CD14-positive monocyte (primary cell): ENCODE results near the gene SYDE2. TPM values are rescaled to one million over a fixed set of nuclear protein-coding genes. Genes with fewer than 3 reads are reported as not detected.

ENCODE experiments used
- DNase-seq, 3 donors: peaks; one replicate each; pipeline ENCODE4 v3.0.0-alpha.2; 2011 to 2022
- H2AFZ ChIP-seq: 2 replicates; pipeline ENCODE4 v1.6.0; 2012; ENCODE audit warnings: mild to moderate bottlenecking, low read depth, low read length, inconsistent platforms; ENCODE audit not compliant: insufficient read depth, poor library complexity, severe bottlenecking
- H3K27ac ChIP-seq, 2 donors: 1 replicate in 1 of 2; 2 replicates in 1 of 2; pipeline ENCODE4 v1.5.1; 2012 to 2013; ENCODE audit warnings: low read length in 2 of 2, control low read depth in 1 of 2, inconsistent platforms in 1 of 2, low read depth in 1 of 2, mild to moderate bottlenecking in 1 of 2
- H3K27me3 ChIP-seq, 2 donors: one replicate each; pipeline versions ENCODE4 v1.6.0 to v1.6.1; 2011 to 2013; ENCODE audit warnings: low read length in 2 of 2; ENCODE audit not compliant: control insufficient read depth in 2 of 2, insufficient read depth in 2 of 2
- H3K36me3 ChIP-seq, 2 donors: replicated peaks in 1 of 2; 1 replicate in 1 of 2; 2 replicates in 1 of 2; pipeline versions ENCODE4 v1.5.1 to v1.6.1; 2012 to 2013; ENCODE audit warnings: low read length in 2 of 2, control low read depth in 1 of 2, inconsistent platforms in 1 of 2, mild to moderate bottlenecking in 1 of 2; ENCODE audit not compliant: insufficient read depth in 2 of 2, control insufficient read depth in 1 of 2
- H3K4me1 ChIP-seq, 2 donors: 1 replicate in 1 of 2; 2 replicates in 1 of 2; pipeline versions ENCODE4 v1.5.1 to v1.6.1; 2012 to 2013; ENCODE audit warnings: low read length in 2 of 2, control low read depth in 1 of 2, inconsistent platforms in 1 of 2, mild to moderate bottlenecking in 1 of 2, moderate library complexity in 1 of 2; ENCODE audit not compliant: insufficient read depth in 2 of 2, control insufficient read depth in 1 of 2
- H3K4me2 ChIP-seq: replicated peaks from 2 replicates; pipeline ENCODE3; 2012; ENCODE audit warnings: low read length, moderate library complexity, mild to moderate bottlenecking; ENCODE audit not compliant: poor library complexity, severe bottlenecking; ENCODE audit errors: extremely low read depth
- H3K4me3 ChIP-seq, 3 experiments: fragments of 200-600 bp in 1 of 3; sonication (generic) in 1 of 3; replicated peaks in 1 of 3; 1 replicate in 2 of 3; 2 replicates in 1 of 3; pipeline ENCODE4 v1.5.1; 2011 to 2013; ENCODE audit warnings: low read length in 3 of 3, mild to moderate bottlenecking in 3 of 3, control low read depth in 2 of 3, low read depth in 2 of 3, inconsistent platforms in 1 of 3, moderate library complexity in 1 of 3
- H3K79me2 ChIP-seq: 2 replicates; pipeline ENCODE4 v1.6.0; 2012; ENCODE audit warnings: mild to moderate bottlenecking, control low read depth, inconsistent platforms, low read length, moderate library complexity; ENCODE audit not compliant: insufficient read depth
- H3K9ac ChIP-seq: 2 replicates; pipeline ENCODE4 v1.6.0; 2017; ENCODE audit warnings: low read length, mild to moderate bottlenecking; ENCODE audit not compliant: insufficient read depth, poor library complexity, severe bottlenecking
- H3K9me3 ChIP-seq, 2 donors: replicated peaks in 1 of 2; 1 replicate in 1 of 2; 2 replicates in 1 of 2; pipeline versions ENCODE4 v1.5.1 to v1.6.1; 2012 to 2013; ENCODE audit warnings: low read length in 2 of 2, control low read depth in 1 of 2; ENCODE audit not compliant: control insufficient read depth in 1 of 2, insufficient read depth in 1 of 2
- H4K20me1 ChIP-seq: 2 replicates; pipeline ENCODE4 v1.6.0; 2012; ENCODE audit warnings: mild to moderate bottlenecking, low read length, control low read depth, moderate library complexity; ENCODE audit not compliant: insufficient read depth
- H3K27ac Mint-ChIP-seq, 7 donors: one replicate each; pipeline ENCODE4 v1.8.0; 2020; ENCODE audit warnings: mild to moderate bottlenecking in 7 of 7, mixed read lengths in 7 of 7, moderate library complexity in 6 of 7, inconsistent platforms in 2 of 7
- H3K27me3 Mint-ChIP-seq, 3 donors: one replicate each; pipeline ENCODE4 v1.8.0; 2021 to 2022; ENCODE audit warnings: low read depth in 3 of 3, mild to moderate bottlenecking in 3 of 3, mixed read lengths in 3 of 3, moderate library complexity in 3 of 3, inconsistent platforms in 1 of 3
- H3K36me3 Mint-ChIP-seq, 2 donors: one replicate each; pipeline ENCODE4 v1.8.0; 2020; ENCODE audit warnings: mixed read lengths in 2 of 2, inconsistent platforms in 1 of 2, mild to moderate bottlenecking in 1 of 2
- H3K4me1 Mint-ChIP-seq: one replicate; pipeline ENCODE4 v1.8.0; 2020; ENCODE audit warnings: mild to moderate bottlenecking, mixed read lengths
- H3K4me3 Mint-ChIP-seq, 2 donors: one replicate each; pipeline ENCODE4 v1.8.0; 2020; ENCODE audit warnings: mild to moderate bottlenecking in 2 of 2, mixed read lengths in 2 of 2, moderate library complexity in 1 of 2
- H3K9me3 Mint-ChIP-seq, 7 donors: one replicate each; pipeline ENCODE4 v1.8.0; 2020 to 2022; ENCODE audit warnings: mixed read lengths in 7 of 7, mild to moderate bottlenecking in 6 of 7, moderate library complexity in 6 of 7, inconsistent platforms in 2 of 7
- CTCF ChIP-seq: fragments of 200-600 bp; IDR thresholded peaks from one replicate; pipeline ENCODE4 v1.8.0; 2022; ENCODE audit warnings: antibody characterized with exemption, mild to moderate bottlenecking
- WGBS: methylation state at CpG from one replicate; pipeline ENCODE4 v1.1.5; 2013; ENCODE audit warnings: missing lambda C conversion rate; ENCODE audit not compliant: insufficient coverage; 5-methylcytosine and 5-hydroxymethylcytosine counted together
- intact Hi-C, 2 donors: fragments of 100-400 bp; cut with micrococcal nuclease; formaldehyde crosslinking; loops; one replicate each; pipeline versions ENCODE4 v1.15.0 to v1.15.1; 2023
- polyA plus RNA-seq, 3 donors: library from polyadenylated mRNA; depleted of rRNA in 1 of 3; unstranded in 2 of 3; stranded (reverse) in 1 of 3; fragments of 300-500 nt in 2 of 3; fragments of >200 nt in 1 of 3; fragmentation: Illumina TruSeq in 2 of 3; gene quantifications; 1 replicate in 2 of 3; 2 replicates in 1 of 3; pipeline ENCODE4 v1.2.3, GENCODE V29; 2012 to 2021

The SYDE2 gene
- polyA plus RNA-seq, 3 donors, result not detected

GRCh38 chr1:85225624-85226380, 25.0 kb upstream of the SYDE2 start:
- no peaks in the 10 kb centered on the region for H3K4me1 ChIP-seq
- intact Hi-C loops, result no loop called here
- Mint-ChIP-seq H3K9me3 (peaks cover 0 to 2% (median 0%) of the 10 kb centered on the region in 7 donors), H3K36me3 (no peaks in the 10 kb centered on the region), H3K4me3 (no peak overlapping the region), H3K27me3 (peaks cover 0 to 5% (median 2%) of the 10 kb centered on the region in 3 donors), H3K27ac (no peak overlapping the region), H3K4me1 (no peaks in the 10 kb centered on the region)
- no peak overlapping the region for H3K4me3 ChIP-seq
- no peak for TF ChIP-seq CTCF
- DNase-seq, result no peak
- no peak overlapping the region for H3K9ac ChIP-seq
- no peaks in the 10 kb centered on the region for H3K36me3 ChIP-seq
- H4K20me1 ChIP-seq, result no peaks in the 10 kb centered on the region
- H3K4me2 ChIP-seq, result no peak overlapping the region
- no peak overlapping the region for H3K27ac ChIP-seq
- no peaks in the 10 kb centered on the region for H3K27me3 ChIP-seq
- H3K79me2 ChIP-seq, result no peaks in the 10 kb centered on the region
- no peak overlapping the region for H2AFZ ChIP-seq
- H3K9me3 ChIP-seq, result no peaks in the 10 kb centered on the region
- no CpG with 5 or more reads among the region's 5 CpGs for WGBS

- TF ChIP-seq CTCF, result no peak
- no peak overlapping the region for H3K4me3 ChIP-seq
- Mint-ChIP-seq H3K4me3 (no peak overlapping the region), H3K27me3 (peaks cover 0 to 5% (median 2%) of the 10 kb centered on the region in 3 donors), H3K27ac (no peak overlapping the region), H3K9me3 (peaks cover 0 to 2% (median 0%) of the 10 kb centered on the region in 7 donors), H3K36me3 (no peaks in the 10 kb centered on the region), H3K4me1 (no peaks in the 10 kb centered on the region)
- no peaks in the 10 kb centered on the region for H3K79me2 ChIP-seq
- H4K20me1 ChIP-seq, result no peaks in the 10 kb centered on the region
- no peaks in the 10 kb centered on the region for H3K36me3 ChIP-seq
- no peaks in the 10 kb centered on the region for H3K27me3 ChIP-seq
- intact Hi-C loops, result no loop called here
- H3K4me2 ChIP-seq, result no peak overlapping the region
- WGBS, result 88% methylated on average over 1 of the region's 3 CpGs
- no peak for DNase-seq
- H2AFZ ChIP-seq, result no peak overlapping the region
- no peaks in the 10 kb centered on the region for H3K9me3 ChIP-seq
- H3K4me1 ChIP-seq, result no peaks in the 10 kb centered on the region
- H3K9ac ChIP-seq, result no peak overlapping the region
- no peak overlapping the region for H3K27ac ChIP-seq
Measured at GRCh38 chr1:85224734-85225623, 24.2 kb upstream of the SYDE2 start.
